ENCODE results near the gene UTS2R.
"Not testable (repeated sequence)": the region's sequence is repeated elsewhere in the genome, so short reads cannot be mapped to it uniquely, and the experiment has no call there.

UTS2R gene

DNA sequence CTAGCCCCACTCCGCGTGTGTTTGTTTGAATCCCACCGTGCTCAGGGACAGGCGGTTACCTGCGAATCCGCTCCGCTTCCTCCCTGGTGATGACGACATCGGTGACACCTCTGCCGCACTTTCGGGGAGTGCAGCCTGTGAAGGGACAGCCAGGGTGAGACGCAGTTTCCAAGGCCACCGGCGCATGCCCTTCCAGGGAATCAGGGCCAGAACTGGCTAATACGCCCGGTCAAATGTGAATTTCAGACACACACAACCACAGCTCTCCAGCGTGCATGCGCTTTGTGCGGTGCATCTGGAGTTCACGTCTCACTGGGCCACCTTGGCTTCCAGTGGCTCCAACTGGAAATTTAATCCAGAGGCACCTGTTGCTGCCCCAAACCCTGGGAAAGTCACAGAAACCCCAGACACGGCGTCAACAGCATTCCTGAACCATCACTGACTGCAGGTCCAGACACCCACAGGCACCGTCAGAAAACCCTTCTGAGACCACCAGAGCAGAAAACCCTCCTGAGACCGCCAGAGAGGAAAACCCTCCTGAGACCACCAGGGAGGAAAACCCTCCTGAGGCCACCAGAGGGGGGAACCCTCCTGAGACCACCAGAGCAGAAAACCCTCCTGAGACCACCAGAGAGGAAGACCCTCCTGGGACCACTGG lies 40.0 kb downstream of the UTS2R start:
- DNase-seq: no peak

DNA sequence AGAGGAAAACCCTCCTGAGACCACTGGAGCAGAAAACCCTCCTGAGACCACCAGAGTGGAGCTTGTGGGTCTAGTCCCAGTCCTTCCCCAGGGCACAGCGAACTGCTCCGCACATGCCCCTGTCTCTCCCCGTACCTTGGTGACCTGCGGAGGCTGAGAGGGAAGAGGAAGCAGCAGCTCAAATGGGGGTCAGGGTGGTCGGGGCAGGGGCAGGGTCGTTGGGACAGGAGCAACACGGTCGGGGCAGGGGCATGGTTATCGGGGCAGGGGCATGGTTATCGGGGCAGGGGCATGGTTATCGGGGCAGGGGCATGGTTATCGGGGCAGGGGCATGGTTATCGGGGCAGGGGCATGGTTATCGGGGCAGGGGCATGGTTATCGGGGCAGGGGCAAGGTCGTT lies 40.5 kb downstream of the UTS2R start:
- DNase-seq: not testable (repeated sequence)

DNA sequence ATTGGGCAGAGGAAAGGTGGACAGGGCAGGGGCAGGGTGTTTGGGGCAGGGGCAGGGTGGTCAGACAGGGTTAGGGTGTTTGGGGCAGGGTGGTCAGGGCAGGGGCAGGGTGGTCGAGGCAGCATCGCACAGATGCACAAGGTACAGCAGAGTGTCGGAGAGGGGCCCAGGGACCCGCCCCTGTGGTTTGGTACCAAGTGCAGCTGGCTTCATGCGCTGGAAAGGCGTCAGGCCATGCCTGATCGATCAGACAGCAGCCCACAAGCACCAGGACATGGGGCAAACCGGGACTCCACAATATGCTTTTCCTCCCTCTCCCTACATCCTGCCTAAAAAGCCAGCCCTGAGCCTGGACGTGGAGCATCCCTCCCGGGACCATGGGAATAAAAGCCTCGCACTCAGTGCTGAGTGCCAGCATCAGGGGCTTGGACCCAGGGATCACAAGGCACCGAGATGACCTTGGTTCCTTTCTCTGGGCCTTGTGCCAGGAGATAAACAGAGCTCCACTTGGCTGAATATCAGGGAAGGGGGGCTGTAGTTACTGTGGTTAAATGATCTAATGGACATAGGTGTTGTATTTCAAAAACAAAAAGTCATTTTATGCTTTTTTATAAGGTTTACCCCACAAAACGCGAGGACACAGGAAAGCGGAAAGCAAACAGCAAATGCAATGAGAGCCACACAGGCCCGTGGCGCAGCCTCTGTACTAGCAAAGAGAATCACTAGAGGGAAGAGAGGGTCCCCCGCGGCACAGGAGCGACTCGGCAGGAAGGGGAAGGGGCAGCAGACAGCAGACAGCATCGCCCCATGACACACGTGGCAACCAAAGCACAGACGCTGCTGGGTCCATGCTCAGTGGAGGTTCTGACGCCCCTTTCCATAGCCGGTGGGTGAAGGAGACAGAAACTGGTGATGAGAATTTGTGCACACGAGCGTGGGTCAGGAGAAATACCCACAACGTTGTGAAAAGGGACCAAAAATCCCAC lies 41.3 kb downstream of the UTS2R start:
- no peak for DNase-seq

DNA sequence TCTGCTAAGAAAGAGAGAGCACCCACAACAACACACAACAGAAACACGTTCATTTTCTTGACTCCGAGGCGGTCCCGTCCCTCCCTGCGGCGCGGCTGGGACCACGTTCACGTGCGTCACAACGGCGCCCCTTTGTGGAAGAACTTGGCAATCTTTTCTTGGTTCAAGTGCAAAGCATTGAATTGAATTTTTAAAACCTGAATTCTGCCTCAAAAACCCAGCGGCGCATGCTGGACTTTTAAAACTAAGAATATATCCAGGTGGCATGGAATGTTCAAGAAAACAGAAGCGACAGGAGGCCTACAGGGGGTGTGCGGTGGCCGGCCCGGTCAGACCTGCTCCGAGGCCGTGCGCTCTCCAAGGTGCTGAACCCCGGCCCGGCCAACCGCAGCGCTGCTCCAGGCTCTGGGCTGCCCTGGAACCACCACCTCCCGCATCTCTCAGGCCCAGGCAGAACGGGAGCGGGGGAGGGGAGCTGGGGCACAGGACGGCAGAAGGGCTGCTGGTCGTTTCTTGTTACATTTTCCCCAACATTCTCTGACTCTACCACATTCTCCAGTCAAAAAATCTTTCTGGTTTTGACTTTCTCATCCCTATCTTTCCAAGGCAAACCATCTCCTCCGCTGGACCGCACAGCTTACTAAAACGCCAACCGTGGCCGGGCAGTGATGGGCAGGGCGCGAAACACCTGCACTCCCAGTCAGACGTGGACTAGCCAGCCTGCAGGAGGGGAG lies 43.1 kb downstream of the UTS2R start:
- peak; percentile 88 for DNase-seq

DNA sequence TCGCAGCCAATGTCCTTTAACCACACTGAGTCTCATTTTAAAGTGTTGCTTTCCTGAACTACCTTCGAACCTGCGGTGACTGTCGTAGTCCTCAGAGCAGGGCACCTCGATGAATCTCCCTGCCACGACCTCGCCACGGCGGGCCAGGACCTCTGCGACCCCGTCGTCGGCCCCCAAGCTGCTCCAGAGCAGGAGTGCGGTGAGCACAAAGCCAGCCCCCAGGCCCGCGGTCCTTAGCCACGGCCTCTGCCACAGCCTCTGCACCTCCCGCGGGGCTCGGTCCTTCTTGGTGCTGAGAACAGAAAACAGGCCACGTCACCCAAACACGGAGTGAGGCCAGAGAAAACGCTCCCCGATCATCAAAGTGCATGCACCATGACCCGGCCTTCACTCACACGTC lies 43.8 kb downstream of the UTS2R start:
- no peak for DNase-seq

DNA sequence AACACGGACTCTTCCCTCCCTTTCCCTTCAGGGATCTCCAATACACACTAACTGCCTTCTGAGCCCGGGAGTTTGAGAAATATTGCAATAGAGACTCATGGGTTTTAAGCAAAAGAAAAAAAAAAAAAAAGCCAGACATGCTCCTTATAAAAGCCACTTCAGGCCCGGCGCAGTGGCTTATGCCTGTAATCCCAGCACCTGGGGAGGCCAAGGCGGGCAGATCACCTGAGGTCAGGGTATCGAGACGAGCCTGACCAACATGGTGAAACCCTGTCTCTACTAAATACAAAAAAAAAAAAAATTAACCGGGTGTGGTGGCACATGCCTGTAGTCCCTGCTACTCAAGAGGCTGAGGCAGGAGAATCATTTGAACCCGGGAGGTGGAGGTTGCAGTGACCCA lies 44.2 kb downstream of the UTS2R start:
- no peak for DNase-seq

DNA sequence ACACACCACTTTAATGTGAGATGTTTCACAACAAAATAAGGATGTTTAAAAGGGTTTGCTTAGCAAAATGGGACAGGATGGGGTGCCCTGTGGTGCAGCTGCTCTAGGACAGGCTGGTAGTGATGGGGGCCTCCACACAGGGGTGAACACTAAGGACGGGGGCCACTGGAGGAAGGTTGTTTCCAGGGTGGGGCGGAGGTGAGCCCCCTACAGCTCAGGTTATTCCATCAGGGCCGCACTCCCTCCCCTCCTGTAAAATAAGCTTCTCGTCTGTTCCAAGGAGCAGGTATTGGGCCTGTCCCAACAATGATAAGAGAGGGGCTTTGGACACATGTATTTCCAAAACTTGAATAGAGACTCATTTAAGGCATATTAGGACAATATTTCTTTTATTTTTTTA lies 44.7 kb downstream of the UTS2R start:
- DNase-seq: no peak

DNA sequence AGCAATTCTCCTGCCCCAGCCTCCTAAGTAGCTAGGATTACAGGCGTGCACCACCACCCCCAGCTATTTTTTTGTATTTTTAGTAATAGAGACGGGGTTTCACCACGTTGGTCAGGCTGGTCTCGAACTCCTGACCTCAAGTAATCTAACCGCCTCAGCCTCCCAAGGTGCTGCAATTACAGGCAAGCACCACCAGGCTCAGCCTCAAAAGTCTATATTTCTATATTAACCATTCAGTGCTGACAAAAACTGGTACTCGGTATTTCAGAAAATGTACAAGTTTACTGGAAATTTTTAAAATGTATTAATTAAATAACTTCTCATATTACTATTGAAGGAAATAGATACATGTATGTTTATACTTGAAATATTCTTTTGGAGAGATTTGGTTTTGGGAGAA lies 45.2 kb downstream of the UTS2R start:
- DNase-seq: no peak

DNA sequence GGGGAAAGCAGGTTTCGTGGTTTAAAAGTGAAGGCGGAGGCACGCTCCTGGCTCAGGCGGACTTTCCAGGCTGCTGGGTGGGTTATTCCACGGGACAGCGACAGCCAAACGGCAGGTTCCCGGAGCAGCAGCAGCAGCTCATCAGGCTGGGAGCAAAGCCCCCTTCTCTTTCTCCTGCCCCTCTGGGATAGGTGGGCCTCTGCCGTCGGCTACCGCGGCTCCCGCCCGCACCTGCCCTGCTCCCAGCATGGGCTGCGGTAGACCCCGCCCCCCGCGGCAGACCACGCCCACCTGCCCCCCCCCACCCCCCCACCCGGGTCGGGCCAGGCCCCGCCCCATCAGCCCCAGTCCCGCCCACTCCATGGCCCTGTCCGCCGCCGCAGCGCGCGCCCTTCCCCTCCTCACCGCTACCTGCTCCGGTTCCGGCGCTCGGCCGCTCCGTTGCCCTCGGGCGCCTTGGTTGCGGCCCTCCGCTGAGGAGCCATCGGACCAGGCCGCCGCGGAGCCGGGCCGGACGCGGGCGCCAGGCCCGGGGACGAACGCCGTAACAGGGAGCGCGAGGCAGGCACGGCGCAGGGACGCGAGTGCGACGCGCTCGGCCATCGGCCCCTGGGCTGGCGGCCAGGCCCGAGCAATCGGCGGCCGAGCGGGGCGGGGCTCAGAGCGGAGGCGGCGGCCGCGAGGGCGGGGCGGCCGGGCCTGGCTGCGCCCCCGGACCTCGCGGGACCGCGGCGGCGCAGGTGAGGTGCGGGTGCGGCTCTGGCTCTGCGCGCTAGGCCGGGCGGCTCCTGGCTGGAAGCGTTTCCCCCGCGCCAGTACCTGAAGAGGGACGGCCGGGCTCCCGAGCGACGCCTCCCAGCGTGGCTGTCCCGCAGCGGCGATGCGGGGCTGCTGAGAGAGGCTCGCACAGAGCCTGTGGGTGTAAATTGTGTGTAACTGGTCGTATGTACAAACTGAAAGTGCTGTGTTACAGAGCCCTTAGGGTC lies 46.7 kb downstream of the UTS2R start, which contains the start of the genes HEXD and OGFOD3:
HEXD (plus strand) TSS at position 347 of the 986 bp plus-strand sequence. CDS start 1,453 bp downstream, outside the sequence.
OGFOD3 (minus strand) TSS at position 586 of the 986 bp plus-strand sequence; CDS start at position 485, 101 bp downstream.
- DNase-seq: peak; percentile 92

DNA sequence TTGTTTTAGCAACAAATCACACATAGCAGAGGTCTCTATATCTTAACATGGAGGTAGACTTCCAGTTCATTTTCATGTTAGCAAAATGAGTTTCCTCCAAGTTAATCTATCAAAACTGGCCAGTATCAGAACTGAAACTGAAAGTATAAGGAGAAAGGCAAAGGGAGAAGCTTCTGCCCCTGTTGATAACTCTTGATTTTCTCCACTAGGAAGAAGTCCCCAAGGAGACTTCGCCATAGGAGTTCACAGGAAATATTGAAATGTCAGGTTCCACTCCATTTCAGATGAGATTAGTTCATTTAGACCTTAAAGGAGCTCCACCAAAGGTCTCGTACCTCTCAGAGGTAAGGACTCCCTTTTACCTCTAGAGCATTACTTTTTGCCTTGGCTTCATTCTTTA lies 48.0 kb downstream of the UTS2R start:
- peak; percentile 67 for DNase-seq

DNA sequence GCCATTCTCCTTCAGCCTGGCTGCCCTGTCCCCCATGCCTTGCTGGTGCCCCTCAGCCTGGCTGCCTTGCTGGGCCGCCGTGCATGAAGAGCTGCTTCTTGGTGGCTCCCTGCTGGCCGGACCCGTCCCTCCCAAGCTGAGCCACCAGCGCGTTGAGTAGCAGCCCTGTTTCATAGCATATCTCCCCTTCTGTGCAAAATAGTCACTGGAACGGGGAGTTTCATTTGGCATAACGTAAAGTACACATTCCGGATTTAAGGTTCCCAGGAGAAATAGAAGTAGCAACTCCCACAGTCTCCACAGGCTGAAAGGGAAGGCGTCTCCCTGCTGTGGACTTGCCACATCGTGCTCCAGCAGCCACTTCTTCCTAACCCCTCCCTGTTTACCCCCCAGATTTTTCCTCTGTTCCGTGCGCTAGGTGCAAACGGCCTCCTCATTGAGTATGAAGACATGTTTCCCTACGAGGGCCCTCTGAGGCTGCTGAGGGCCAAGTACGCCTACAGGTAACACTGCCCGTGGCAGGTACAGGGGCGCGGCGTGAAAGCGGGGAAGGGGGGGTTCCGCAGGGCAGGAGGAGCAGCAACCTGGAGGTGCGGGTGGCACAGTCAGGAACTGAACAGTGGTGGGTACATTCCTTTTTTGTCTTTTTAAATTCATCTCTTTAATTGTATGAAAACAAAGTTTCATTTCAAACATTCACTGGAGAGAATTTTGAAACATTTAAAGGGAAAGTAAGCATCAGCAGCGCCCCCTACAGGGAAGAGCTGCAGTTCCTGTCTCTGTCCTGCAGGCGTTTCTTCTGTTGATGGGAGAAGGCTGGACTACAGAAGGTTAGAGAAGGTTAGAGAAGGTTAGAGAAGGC lies 52.7 kb downstream of the UTS2R start:
- DNase-seq: peak; percentile 78

DNA sequence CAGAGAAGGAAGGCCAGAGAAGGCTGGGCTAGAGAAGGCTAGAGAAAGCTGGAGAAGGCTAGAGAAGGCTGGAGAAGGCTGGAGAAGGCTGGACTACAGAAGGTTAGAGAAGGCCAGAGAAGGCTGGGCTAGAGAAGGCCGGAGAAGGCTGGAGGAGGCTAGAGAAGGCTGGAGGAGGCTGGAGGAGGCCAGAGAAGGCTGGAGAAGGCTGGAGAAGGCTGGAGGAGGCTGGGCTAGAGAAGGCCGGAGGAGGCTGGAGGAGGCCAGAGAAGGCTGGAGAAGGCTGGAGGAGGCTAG lies 53.2 kb downstream of the UTS2R start:
- no peak for DNase-seq

All from suppressor macrophage treated with lipopolysaccharide for 4 hours (primary cell).